Psoas muscle (tissue), 8 donors: Measurements from ENCODE around the gene TAF4. TPM values are rescaled to one million over a fixed set of nuclear protein-coding genes. Genes with fewer than 3 reads are reported as not detected.

Experiments used
- ATAC-seq, 4 donors: fragments of 200-7000 bp; cut with Tn5 transposase; one replicate each; pipeline ENCODE4 v1.9.1; 2020; ENCODE audit warnings: moderate library complexity in 3 of 4, mild to moderate bottlenecking in 2 of 4
- DNase-seq, 2 donors: peaks; one replicate each; pipeline ENCODE4 v3.0.0-alpha.2; 2020
- H3K27ac ChIP-seq: fragments of 200-600 bp; one replicate; pipeline ENCODE4 v1.8.0; 2022
- H3K27me3 ChIP-seq, 3 donors: fragments of 200-600 bp in 1 of 3; one replicate each; pipeline versions ENCODE4 v1.6.1 to v1.8.0; 2013 to 2022; ENCODE audit warnings: low read length in 2 of 3, mild to moderate bottlenecking in 2 of 3, moderate library complexity in 1 of 3; ENCODE audit not compliant: insufficient read depth in 3 of 3
- H3K36me3 ChIP-seq, 2 donors: fragments of 200-600 bp in 1 of 2; one replicate each; pipeline versions ENCODE4 v1.6.1 to v1.8.0; 2013 to 2022; ENCODE audit warnings: low read depth in 1 of 2, mild to moderate bottlenecking in 1 of 2, moderate library complexity in 1 of 2; ENCODE audit not compliant: insufficient read depth in 1 of 2
- H3K4me1 ChIP-seq: fragments of 200-600 bp; one replicate; pipeline ENCODE4 v1.8.0; 2022
- H3K4me3 ChIP-seq: fragments of 200-600 bp; one replicate; pipeline ENCODE4 v1.8.0; 2022; ENCODE audit warnings: mild to moderate bottlenecking
- H3K9me3 ChIP-seq: fragments of 200-600 bp; one replicate; pipeline ENCODE4 v1.8.0; 2022
- CTCF ChIP-seq: fragments of 200-600 bp; IDR thresholded peaks from one replicate; pipeline ENCODE4 v1.8.0; 2022; ENCODE audit warnings: antibody characterized with exemption
- WGBS, 3 donors: extraction: QIAGEN DNeasy Blood & Tissue Kit; methylation state at CpG; one replicate each; pipeline versions ENCODE4 v1.1.6 to v1.1.7; 2013; 5-methylcytosine and 5-hydroxymethylcytosine counted together
- intact Hi-C, 2 donors: fragments of 100-400 bp; cut with DNase I; formaldehyde crosslinking; loops; one replicate each; pipeline versions ENCODE4 v1.11.0 to v1.14.2; 2022
- polyA plus RNA-seq, 3 donors: library from polyadenylated mRNA; stranded (reverse); fragments of 200-250 nt; gene quantifications; one replicate each; pipeline ENCODE4 v1.2.3, GENCODE V29; 2013
- total RNA-seq, 4 donors: library from RNA; stranded (reverse); fragmentation: NEBNext Ultra II Directional in 2 of 4; extraction: Animal tissue kit (Norgen Biotek cat#: 25700) in 2 of 4; gene quantifications; one replicate each; pipeline versions ENCODE4 v1.2.1 to v1.2.4, GENCODE V29; 2021 to 2023
- donor health status: healthy with polysubstance abuse.
- donor health status: DM: no; HTN: no; CAD: no; lungs with moderate emphysema.
- donor health status: Bipolar disorder and iron deficiency.
- donor health status: healthy.
- donor health status: DM: yes; HTN: yes; CAD: no.
- donor health status: DM: no; HTN: no; CAD: no.
- donor health status: DM: no; HTN: no; CAD: no.
- donor health status: DM: yes; HTN: yes; CAD: no.

TAF4 gene
- total and polyA plus RNA-seq, 7 donors: 2.8 to 17.7 (median 10.7) TPM

- Histone ChIP-seq H3K36me3 (peaks cover 0 to 4% of the 10 kb centered on the region in 2 donors), H3K4me1 (peaks cover 48% of the 10 kb centered on the region), H3K9me3 (no peaks in the 10 kb centered on the region), H3K27ac (no peak overlapping the region), H3K4me3 (peak overlapping the region; percentile 64), H3K27me3 (no peaks in the 10 kb centered on the region)
- no peak for TF ChIP-seq CTCF
- intact Hi-C loops: loop anchor here (5.0 kb wide), 1 partner anchor 35 kb away; no protein-coding TSS in a partner anchor
- DNase-seq: no peak
- no peak for ATAC-seq
- 78 to 86% (median 80%) methylated on average over 12 of the region's 12 CpGs for WGBS, 3 donors
Observed at GRCh38 chr20:62062661-62063314, 2.9 kb downstream of the TAF4 start.

GRCh38 chr20:62061851-62062423, 3.7 kb downstream of the TAF4 start:
- TF ChIP-seq CTCF: no peak
- DNase-seq: no peak
- ATAC-seq: no peak
- H3K27ac ChIP-seq: no peak overlapping the region
- H3K4me1 ChIP-seq: peaks cover 41% of the 10 kb centered on the region
- intact Hi-C loops: loop anchor here (5.0 kb wide), 1 partner anchor 35 kb away; no protein-coding TSS in a partner anchor
- H3K36me3 ChIP-seq: peaks cover 0 to 4% of the 10 kb centered on the region in 2 donors
- no peak overlapping the region for H3K4me3 ChIP-seq
- H3K9me3 ChIP-seq: no peaks in the 10 kb centered on the region
- no peaks in the 10 kb centered on the region for H3K27me3 ChIP-seq
- 77 to 83% (median 80%) methylated on average over 8 of the region's 8 CpGs for WGBS, 3 donors

DNA sequence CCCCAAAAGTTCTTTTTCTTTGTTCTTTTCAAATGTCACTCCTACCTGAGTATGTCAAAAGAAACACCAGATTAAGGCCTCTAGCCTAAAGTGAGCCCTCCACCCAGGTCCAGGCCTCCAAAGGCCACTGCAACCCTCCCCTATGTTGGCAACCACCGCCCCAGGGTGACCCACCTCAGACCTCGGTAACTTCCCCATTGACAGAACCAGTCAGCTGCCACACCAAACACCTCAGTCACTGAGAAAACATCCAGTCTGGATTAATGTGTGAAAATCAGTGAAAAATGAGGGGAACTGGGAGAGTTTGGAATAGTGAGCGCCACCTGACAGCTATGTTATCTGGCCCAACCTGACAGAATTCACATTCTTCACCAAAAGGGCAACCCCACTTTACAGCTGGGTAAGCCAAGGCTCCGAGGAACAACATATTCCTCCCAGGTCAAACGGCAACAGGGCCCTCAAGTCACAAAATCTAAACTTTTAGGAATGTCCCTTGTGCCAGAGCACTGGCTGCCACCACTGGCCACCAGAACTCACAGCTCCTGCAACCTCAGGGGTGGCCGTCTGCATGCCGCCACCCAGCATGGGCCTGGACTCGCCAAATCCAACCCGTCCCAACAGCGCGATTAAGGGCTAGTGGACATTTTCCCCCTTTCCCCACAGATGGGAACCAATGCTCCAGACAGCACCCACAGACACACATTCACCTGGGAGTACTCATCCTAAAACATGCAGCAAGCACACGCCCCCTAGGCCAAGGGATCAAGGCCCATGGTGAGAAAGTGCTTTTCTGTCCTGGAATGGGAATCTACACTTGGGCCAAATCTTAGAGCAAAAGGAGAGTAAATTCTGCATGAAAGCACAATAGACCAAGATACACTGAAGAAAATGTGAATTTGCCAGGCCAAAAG, 4.8 kb downstream of the TAF4 start:
- Histone ChIP-seq H3K9me3 (no peaks in the 10 kb centered on the region), H3K27me3 (no peaks in the 10 kb centered on the region), H3K4me1 (peaks cover 40% of the 10 kb centered on the region), H3K36me3 (peaks cover 0 to 4% of the 10 kb centered on the region in 2 donors), H3K4me3 (no peak overlapping the region), H3K27ac (no peak overlapping the region)
- DNase-seq (no peak), ATAC-seq (no peak)
- TF ChIP-seq CTCF: no peak
- WGBS, 3 donors: 90 to 96% (median 94%) methylated on average over 12 of the region's 12 CpGs
- intact Hi-C loops: loop anchor here (5.0 kb wide), 1 partner anchor 34 kb away; no protein-coding TSS in a partner anchor

DNA sequence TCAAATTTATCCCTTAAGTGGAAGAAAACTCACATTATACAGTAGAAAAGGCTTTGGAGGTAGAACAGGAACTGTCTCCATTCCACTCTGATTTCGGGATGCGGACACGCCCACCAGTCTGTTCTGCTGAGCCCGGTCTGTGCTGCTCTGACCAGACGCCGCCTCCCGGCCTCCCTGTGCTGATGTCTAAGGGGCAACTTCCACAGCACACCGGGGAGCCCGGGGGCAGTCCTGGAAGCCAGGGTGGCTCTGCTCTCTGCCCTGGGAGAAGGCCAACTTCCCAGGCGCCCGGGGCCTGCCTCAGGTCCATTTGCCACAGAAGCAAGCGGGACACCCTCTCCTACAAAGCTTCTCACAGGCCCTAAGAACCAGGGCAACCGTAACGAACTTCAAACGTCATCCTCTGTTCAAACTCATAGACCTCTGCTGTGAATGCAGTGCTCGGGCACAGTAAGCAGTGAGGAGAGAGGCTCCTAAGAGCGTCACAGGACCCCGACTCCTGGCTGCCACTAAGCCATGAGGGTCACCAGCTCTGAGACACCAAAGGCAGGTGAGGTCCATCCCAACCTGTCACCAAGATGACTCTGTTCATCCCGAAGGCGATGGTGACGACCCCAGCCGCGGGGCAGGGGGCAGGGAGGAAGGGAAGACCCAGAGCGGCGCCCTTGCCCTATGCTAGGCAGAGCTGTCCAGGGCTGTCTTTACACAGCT, 5.6 kb downstream of the TAF4 start:
- no peak for TF ChIP-seq CTCF
- Histone ChIP-seq H3K9me3 (no peaks in the 10 kb centered on the region), H3K4me3 (no peak overlapping the region), H3K27me3 (no peaks in the 10 kb centered on the region), H3K27ac (no peak overlapping the region), H3K36me3 (peaks cover 0 to 4% of the 10 kb centered on the region in 2 donors), H3K4me1 (peaks cover 40% of the 10 kb centered on the region)
- ATAC-seq (no peak), DNase-seq (no peak)
- intact Hi-C loops: loop anchor here (5.0 kb wide), 1 partner anchor 33 kb away; no protein-coding TSS in a partner anchor
- WGBS, 3 donors: 78 to 84% (median 79%) methylated on average over 25 of the region's 25 CpGs
